ENCODE measurements around the gene TMEM131L.
"Not testable (repeated sequence)": the region's sequence is repeated elsewhere in the genome, so short reads cannot be mapped to it uniquely, and the experiment has no call there.

Gene TMEM131L

DNA sequence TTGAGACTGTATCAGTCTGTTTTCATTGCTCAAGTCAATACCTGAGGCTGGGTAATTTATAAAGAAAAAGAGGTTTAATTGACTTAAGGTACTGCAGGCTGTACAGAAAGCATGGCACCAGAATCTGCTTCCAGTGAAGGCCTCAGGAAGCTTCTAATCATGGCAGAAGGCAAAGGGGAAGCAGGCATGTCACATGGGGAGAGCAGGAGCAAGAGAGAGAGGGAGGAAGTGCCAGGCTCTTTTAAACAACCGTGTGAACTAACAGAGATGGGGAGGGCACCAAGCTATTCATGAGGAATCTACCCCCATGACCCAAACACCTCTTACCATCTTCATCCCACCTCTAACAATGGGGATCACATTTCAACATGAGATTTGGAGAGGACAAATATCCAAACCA is 7.2 kb upstream of the TMEM131L start:
- H3K4me3 ChIP-seq (ENCODE audit: low read depth, low read length) = no peak overlapping the region
- TF ChIP-seq, protein P1, sequence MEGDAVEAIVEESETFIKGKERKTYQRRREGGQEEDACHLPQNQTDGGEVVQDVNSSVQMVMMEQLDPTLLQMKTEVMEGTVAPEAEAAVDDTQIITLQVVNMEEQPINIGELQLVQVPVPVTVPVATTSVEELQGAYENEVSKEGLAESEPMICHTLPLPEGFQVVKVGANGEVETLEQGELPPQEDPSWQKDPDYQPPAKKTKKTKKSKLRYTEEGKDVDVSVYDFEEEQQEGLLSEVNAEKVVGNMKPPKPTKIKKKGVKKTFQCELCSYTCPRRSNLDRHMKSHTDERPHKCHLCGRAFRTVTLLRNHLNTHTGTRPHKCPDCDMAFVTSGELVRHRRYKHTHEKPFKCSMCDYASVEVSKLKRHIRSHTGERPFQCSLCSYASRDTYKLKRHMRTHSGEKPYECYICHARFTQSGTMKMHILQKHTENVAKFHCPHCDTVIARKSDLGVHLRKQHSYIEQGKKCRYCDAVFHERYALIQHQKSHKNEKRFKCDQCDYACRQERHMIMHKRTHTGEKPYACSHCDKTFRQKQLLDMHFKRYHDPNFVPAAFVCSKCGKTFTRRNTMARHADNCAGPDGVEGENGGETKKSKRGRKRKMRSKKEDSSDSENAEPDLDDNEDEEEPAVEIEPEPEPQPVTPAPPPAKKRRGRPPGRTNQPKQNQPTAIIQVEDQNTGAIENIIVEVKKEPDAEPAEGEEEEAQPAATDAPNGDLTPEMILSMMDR (IDR thresholded peaks at IDR 0.05; ENCODE audit: low read depth, low read length) = no peak

DNA sequence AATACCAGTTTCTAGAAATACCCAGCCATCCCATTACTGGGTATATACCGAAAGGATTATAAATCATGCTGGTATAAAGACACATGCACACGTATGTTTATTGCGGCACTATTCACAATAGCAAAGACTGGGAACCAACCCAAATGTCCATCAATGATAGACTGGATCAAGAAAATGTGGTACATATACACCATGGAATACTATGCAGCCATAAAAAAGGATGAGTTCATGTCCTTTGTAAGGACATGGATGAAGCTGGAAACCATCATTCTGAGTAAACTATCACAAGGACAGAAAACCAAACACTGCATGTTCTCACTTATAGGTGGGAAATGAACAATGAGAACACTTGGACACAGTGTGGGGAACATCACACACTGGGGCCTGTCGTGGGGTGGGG is 4.6 kb upstream of the TMEM131L start:
- not testable (repeated sequence) for H3K4me3 ChIP-seq (ENCODE audit: low read depth, low read length)

DNA sequence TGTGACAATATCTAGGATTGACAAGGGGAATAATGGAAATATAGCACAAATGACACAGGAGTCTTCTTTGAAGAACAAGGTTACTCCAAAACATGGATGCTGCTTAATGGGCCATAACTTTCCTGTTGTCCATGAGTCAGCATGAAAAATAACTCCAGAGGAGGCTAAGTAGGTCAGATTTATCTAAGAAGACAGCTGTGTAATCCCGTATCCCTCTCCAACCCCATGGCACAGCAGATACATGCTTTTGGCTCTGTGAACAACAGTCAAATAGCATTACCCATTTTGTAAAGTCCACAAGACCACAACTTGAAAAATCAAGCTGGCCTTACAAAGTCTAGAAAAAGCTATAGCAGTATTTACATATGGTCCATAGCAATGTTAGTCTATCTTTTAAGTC is 2.1 kb upstream of the TMEM131L start:
- TF ChIP-seq, protein P1 (IDR thresholded peaks at IDR 0.05; ENCODE audit: low read depth, low read length) = no peak
- no peak overlapping the region for H3K4me3 ChIP-seq (ENCODE audit: low read depth, low read length)

DNA sequence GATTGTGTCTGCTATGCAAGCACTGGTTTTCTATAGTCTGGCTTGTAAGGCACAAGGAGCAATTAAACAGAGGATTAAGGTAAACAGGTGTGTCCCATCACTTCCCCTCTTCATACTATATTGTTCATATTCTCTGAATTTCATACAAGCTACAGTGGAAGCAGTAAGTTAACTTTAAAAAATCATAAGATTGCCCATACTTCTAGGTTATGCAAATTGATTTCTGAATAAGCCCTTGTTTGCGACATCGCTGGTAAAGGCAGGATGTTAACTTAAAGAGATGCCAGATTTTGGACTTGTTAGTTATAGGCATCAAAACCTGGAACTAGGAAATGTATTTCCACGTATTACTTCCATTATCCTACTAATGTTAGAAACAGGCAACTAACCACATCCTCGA is 1.0 kb upstream of the TMEM131L start:
- TF ChIP-seq, protein P1 (IDR thresholded peaks at IDR 0.05; ENCODE audit: low read depth, low read length) = no peak
- H3K4me3 ChIP-seq (ENCODE audit: low read depth, low read length) = peak overlapping the region; percentile 88

DNA sequence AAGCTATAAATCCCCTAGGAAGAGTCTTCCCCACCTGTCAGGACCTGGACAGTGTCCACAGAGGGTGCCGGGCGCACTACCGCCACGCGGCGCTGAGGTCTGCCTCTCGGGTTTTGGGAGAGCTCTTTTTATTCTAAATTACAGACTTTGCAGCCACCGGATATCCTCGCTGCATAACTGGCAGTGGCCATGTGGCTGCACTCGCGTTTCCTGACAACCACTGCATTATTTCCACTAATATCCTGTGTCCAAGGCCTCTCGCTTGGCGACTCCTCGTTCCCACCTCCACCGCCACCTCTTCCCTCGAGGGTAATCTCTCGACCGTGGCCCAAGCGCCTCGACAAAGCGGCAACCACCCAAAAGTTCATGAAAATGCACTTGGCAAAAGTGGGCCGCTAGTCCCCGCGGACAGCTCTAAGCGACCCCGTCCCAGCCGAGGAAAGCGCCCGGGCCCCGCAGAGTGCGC is 512 bp upstream of the TMEM131L start:
- peak overlapping the region; percentile 88 for H3K4me3 ChIP-seq (ENCODE audit: low read depth, low read length)
- TF ChIP-seq, protein P1 (IDR thresholded peaks at IDR 0.05; ENCODE audit: low read depth, low read length) = no peak

DNA sequence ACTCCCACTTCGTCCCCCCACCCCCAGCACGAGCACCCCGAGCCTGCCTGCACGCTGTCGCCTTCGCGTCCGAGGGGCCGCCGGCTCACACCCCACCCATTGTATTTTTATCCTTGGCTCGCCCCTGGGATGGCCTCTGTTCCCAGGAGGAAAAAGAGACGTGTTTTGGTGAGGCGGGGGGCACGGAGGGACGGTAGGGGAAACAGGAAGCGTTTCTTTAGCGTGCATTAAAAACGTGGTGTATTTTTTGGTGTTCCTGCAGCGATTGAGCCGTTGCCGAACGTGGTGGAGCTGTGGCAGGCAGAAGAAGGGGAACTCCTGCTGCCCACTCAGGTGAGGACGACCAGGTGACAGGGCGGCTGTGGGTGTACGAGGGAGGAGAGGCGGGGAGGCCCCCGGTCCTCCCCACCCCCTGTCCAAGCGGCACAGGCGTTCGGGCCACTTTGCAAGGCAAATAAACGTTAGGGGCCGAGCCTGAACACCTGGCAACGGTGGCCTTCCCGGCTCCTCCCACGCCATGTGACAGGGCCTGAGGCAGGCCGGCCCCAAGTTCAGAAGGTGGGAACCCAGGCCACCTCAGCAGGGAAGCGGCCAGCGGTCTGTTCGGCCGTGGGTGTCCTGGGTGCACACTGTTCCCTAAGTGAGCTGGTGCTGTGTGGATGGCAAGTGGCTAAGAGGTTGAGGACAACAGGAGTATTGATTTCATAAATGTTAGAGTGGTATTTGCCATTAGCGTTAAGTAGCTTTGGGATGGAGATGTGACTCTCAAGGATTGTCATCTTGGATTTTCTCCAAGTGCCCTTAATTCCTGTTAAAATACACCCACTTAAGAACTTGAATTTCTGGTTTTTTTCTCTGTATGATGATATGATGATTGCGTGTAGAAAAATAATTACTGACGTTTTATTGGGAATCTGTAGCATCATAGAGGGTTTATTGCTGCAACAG is 1.1 kb downstream of the TMEM131L start:
- H3K4me3 ChIP-seq (ENCODE audit: low read depth, low read length) = peak overlapping the region; percentile 88
- TF ChIP-seq, protein P1 (IDR thresholded peaks at IDR 0.05; ENCODE audit: low read depth, low read length) = no peak

DNA sequence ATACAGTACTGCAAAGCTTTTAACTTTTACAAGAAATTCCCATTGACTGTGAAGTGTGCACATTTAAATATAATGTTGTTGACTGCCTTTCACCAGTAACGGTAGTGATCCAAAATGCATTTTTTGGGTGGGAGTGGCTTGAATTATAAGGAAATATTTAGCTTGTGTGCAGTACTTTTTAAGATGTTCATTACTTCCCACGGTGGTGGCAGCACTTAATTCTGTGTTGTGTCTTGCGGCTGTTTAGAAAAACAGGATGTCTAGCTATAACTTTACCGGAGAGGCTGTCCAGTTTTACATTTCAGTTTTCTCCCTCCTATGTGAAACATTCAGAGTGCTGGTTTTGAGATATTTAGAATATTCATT is 1.7 kb downstream of the TMEM131L start:
- H3K4me3 ChIP-seq (ENCODE audit: low read depth, low read length) = peak overlapping the region; percentile 88
- TF ChIP-seq, protein P1 (IDR thresholded peaks at IDR 0.05; ENCODE audit: low read depth, low read length) = no peak
